ENCODE measurements around the gene KIR3DL2.
"Not testable (repeated sequence)": the region's sequence is repeated elsewhere in the genome, so short reads cannot be mapped to it uniquely, and the experiment has no call there.

The KIR3DL2 gene
- 0.97 to 14.2 (median 7.4) reads per million in 4 experiments for total RNA-seq

DNA sequence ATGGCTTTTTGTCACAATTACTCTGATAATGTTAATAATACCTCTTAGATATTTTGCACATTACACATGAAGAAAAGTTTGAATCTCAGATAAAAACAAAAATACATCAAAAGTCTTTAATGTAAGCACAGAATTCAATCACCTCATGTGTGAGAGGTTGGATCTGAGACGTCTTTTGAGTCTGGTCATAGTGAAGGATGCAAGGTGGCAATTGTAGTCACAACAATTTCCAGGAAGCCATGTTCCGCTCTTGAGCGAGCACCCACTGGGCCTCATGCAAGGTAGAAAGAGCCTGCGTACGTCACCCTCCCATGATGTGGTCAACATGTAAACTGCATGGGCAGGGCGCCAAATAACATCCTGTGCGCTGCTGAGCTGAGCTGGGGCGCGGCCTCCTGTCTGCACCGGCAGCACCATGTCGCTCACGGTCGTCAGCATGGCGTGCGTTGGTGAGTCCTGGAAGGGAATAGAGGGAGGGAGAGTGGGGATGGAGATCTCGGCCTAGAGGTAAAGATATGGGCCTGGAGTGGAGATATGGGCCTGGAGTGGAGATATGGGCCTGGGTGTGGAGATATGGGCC lies at the start of gene KIR3DL2:
Gene KIR3DL2 (plus strand): TSS at position 383 of the 580 bp plus-strand sequence. CDS start 33 bp downstream, at position 416.
- DNase-seq: not testable (repeated sequence)

DNA sequence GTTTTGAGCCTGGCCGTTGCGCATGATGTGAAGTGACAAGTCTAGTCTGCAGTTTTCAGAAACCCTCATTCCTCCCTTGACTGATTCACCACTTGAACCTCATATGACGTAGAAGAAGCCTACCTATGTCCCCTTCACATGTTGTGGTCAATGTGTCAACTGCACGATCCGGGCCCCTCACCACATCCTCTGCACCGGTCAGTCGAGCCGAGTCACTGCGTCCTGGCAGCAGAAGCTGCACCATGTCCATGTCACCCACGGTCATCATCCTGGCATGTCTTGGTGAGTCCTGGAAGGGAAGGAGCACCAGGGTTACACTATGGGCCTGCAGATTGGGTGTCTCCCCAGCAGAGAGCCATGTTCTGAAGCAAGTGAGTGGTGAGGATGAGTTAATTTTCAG lies 46.8 kb upstream of the KIR3DL2 start, which contains the start of gene KIR2DL4:
Gene KIR2DL4 (plus strand): TSS at position 201 of the 400 bp plus-strand sequence. CDS start 42 bp downstream, at position 243.
- no peak for DNase-seq

DNA sequence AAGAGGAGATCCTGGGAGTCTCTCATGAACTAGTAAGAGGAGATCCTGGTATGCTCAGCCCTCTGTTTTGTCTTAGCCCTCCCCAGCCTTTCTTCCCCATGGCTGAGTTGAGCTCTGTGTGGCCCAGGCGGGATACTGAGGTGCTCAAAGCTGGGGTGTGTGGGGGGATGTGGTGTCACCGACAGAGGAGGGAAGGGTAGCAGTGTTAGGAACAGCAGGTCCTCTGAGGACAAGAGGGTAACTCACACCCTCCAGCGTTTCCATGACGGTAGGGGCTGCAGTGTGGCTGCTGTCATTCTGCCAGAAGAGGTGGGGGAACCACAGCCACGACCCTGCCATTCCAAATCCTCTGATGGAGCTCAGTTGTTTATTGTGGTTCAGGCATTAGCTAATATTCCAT lies 46.1 kb upstream of the KIR3DL2 start:
- DNase-seq: no peak

DNA sequence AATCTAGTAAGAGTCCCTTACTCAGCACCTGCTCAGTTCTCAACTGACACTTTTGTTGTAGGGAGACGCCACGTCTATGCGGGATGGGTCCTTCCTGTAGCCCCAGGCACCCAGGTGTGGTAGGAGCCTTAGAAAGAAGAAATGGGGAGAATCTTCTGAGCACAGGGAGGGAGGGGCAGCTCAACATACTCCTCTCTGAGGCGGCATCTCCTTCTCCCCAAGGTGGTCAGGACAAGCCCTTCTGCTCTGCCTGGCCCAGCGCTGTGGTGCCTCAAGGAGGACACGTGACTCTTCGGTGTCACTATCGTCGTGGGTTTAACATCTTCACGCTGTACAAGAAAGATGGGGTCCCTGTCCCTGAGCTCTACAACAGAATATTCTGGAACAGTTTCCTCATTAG lies 45.7 kb upstream of the KIR3DL2 start:
- DNase-seq: no peak

DNA sequence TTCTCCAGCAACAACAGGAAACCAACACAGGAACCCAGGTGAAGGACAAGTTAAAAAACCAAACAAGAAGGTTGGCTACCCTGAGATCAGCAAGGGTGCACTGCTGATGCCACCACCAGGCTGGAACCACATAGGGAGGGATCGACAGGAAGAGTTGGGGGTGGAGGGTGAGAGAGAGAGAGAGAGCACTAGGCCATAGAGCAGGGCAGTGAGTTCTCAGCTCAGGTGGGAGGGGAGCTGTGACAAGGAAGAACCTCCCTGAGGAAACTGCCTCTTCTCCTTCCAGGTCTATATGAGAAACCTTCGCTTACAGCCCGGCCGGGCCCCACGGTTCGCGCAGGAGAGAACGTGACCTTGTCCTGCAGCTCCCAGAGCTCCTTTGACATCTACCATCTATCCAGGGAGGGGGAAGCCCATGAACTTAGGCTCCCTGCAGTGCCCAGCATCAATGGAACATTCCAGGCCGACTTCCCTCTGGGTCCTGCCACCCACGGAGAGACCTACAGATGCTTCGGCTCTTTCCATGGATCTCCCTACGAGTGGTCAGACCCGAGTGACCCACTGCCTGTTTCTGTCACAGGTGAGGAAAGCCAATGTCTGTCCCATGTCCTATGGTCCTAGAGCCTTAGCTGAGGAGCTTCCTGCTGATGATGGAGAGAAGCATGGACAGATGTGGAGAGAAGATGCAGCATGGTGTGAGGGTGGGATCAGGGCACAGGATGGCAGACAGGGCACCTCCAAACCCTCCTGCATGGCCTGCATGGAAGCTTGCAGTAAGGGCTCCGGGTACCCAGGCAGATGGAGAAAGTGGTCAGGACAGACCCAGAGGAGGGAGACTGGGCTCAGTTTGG lies 44.4 kb upstream of the KIR3DL2 start:
- DNase-seq: no peak

DNA sequence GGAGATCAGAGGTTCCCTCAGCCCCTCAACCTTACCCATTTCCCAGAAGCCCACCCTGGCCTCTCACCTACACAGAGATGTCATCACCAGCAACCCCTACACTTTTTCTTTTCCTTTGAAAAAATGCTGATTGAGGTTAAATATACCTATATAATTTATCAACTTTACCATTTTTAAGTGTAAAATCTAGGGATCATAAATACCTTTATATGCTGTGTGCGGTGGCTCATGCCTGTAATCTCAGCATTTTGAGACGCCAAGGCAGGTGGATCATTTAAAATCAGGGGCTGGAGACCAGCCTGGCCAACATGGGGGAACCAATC lies 43.8 kb upstream of the KIR3DL2 start:
- no peak for DNase-seq

DNA sequence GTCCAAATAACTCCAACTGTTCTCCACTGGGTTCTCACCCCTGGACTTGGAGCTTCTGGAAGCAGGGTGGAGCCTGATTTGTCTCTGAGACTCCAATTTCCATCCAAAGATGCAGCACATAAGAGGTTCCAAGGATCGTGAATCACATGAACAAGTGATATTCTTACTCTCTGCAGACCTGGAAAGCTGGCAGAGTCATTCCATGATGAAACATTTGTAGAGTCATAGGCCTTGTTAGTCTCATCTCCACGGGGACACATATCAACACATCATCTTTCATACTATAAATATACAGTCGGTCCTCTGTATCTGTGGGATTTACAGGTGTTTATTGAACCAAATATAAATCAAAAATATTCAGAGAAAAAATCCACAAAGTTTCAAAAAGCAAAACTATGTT lies 35.7 kb upstream of the KIR3DL2 start:
- not testable (repeated sequence) for DNase-seq

DNA sequence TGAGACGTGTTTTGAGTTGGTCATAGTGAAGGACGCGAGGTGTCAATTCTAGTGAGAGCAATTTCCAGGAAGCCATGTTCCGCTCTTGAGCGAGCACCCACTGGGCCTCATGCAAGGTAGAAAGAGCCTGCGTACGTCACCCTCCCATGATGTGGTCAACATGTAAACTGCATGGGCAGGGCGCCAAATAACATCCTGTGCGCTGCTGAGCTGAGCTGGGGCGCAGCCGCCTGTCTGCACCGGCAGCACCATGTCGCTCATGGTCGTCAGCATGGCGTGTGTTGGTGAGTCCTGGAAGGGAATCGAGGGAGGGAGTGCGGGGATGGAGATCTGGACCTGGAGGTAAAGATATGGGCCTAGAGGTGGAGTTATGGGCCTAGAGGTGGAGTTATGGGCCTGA lies 34.0 kb upstream of the KIR3DL2 start, which contains the start of gene KIR3DL1:
Gene KIR3DL1 (plus strand): TSS at position 218 of the 400 bp plus-strand sequence.
- not testable (repeated sequence) for DNase-seq

DNA sequence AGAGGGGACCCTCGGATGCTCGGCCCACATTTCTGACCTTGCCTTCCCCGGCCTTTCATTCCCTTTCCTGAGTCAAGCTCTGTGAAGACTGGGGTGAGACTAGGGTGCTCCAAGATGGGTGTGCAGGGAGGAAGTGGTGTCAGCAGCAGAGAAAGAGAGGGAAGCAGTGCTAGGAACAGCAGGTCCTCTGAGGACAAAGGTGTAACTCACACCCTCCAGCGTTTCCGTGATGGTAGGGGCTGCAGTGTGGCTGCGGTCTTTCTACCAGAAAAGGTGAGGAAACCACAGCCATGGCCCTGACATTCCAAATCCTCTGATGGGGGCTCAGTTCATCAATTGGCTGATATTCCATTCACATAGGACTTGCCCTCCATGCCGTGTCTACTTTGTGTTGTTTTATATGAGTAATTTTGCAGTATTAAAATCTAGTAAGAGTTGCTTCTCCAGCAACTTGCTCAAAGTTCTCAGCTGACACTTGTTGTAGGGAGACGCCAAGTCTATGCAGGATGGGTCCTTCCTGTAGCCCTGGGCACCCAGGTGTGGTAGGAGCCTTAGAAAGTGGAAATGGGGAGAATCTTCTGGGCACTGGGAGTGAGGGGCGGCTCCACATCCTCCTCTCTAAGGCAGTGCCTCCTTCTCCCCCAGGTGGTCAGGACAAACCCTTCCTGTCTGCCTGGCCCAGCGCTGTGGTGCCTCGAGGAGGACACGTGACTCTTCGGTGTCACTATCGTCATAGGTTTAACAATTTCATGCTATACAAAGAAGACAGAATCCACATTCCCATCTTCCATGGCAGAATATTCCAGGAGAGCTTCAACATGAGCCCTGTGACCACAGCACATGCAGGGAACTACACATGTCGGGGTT lies 32.3 kb upstream of the KIR3DL2 start:
- DNase-seq: no peak

DNA sequence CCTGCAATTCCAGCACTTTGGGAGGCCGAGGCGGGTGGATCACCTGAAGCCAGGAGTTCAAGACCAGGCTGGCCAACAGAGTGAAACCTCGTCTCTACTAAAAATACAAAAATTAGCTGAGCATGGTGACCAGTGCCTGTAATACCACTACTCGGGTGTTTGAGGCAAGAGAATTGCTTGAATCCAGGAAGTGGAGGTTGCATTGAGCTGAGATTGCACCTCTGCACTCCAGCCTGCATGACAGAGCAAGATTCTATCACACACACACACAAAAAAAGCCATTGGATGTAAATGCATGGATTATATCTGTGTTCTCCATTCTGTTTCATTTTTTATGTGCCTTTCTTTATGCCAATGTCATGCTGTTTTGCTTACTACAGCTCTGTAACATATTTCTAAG lies 25.8 kb upstream of the KIR3DL2 start:
- DNase-seq: not testable (repeated sequence)

DNA sequence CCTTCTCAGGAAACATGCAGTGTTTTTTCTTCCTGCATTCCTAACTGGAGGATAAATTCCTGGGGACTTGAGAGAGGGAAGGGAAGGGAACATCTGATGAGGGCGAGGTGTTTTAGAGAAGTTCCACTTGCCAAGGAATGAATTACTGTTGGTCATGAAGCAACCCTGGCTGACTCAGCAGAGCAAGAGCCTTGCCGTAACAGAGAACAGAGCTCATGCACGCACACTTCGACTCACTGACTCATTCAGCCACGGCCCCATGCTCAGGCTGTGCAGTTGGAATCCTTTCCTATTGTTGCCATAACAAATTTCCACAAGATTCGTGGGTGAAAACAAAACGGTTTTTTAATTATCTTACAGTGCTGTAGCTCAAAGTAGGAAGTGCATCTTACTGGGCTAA lies 24.9 kb upstream of the KIR3DL2 start:
- DNase-seq: not testable (repeated sequence)

DNA sequence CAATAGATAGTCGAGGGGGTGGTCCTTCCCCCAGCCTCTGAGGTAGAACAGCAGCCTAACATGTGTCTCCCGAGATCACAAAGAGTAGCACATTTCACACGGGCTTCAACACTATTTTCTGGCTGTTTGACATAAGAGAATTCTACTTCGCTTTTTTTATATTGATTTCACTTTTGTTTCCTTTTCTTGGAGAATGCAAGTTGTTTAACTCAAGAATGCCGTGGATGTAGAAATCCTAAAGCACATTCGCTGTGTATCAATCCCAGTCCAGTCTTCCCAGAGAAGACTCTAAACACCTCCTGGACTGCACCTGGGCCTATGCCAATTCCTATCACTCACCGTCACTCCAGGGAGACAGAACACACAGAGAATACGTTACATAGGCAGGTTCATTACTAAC lies 22.2 kb upstream of the KIR3DL2 start:
- DNase-seq: not testable (repeated sequence)

DNA sequence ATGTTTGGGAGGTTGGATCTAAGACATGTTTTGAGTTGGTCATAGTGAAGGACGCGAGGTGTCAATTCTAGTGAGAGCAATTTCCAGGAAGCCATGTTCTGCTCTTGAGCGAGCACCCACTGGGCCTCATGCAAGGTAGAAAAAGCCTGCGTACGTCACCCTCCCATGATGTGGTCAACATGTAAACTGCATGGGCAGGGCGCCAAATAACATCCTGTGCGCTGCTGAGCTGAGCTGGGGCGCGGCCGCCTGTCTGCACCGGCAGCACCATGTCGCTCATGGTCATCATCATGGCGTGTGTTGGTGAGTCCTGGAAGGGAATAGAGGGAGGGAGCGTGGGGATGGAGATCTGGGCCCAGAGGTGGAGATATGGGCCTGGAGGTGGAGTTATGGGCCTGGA lies 17.7 kb upstream of the KIR3DL2 start, which contains the start of gene KIR2DS4:
Gene KIR2DS4 (plus strand): TSS at position 181 of the 400 bp plus-strand sequence.
- not testable (repeated sequence) for DNase-seq

DNA sequence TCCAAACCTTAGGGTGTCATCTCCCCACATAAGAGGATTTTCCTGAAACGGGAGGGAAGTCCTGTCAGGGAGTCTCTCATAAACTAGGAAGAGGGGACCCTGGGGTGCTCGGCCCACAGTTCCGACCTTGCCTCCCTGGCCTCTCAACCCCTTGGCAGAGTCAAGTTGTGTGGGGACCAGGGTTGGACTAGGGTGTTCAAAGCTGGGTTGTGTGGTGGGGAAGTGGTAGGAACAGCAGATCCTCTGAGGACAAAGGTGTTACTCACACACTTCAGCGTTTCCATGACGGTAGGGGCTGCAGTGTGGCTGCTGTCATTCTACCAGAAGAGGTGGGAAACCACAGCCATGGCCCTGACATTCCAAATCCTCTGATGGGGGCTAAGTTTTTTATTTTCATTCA lies 15.1 kb upstream of the KIR3DL2 start:
- DNase-seq: not testable (repeated sequence)

DNA sequence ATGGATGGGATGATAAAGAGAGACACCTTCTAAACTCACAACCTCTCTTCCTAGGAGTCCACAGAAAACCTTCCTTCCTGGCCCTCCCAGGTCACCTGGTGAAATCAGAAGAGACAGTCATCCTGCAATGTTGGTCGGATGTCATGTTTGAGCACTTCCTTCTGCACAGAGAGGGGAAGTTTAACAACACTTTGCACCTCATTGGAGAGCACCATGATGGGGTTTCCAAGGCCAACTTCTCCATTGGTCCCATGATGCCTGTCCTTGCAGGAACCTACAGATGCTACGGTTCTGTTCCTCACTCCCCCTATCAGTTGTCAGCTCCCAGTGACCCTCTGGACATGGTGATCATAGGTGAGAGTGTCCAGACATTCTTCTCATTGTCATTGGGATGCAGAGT lies 12.7 kb upstream of the KIR3DL2 start:
- not testable (repeated sequence) for DNase-seq

DNA sequence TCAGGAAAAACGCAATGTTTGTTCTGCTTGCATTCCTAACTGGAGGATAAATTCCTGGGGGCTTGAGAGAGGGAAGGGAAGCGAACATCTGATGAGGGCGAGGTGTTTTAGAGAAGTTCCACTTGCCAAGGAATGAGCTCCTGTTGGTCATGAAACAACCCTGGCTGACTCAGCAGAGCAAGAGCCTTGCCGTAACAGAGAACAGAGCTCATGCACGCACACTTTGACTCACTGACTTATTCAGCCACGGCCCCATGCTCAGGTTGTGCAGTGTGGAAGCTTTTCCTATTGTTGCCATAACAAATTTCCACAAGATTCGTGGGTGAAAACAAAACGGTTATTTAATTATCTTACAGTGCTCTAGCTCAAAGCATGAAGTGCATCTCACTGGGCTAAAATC lies 7.1 kb upstream of the KIR3DL2 start:
- not testable (repeated sequence) for DNase-seq

DNA sequence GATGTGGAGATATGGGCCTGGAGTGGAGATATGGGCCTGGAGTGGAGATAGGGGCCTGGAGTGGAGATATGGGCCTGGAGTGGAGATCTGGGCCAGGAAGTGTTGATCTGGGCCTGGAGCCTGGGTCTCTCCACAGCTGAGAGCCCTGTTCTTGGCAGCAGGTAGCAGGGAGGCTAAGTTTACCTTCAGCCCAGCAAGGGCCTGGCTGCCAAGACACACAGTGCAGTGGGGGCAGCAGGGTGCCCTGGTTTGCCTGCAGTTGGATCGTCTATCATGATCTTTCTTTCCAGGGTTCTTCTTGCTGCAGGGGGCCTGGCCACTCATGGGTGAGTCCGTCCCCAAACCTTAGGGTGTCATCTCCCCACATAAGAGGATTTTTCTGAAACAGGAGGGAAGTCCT lies 687 bp downstream of the KIR3DL2 start:
- DNase-seq: no peak

DNA sequence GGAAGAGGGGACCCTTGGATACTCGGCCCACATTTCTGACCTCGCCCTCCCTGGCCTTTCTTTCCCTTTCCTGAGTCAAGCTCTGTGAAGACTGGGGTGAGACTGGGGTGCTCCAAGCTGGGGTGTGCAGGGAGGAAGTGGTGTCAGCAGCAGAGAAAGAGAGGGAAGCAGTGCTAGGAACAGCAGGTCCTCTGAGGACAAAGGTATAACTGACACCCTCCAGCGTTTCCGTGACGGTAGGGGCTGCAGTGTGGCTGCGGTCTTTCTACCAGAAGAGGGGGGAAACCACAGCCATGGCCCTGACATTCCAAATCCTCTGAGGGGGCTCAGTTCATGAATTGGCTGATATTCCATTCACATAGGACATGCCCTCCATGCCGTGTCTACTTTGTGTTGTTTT lies 1.1 kb downstream of the KIR3DL2 start:
- no peak for DNase-seq

DNA sequence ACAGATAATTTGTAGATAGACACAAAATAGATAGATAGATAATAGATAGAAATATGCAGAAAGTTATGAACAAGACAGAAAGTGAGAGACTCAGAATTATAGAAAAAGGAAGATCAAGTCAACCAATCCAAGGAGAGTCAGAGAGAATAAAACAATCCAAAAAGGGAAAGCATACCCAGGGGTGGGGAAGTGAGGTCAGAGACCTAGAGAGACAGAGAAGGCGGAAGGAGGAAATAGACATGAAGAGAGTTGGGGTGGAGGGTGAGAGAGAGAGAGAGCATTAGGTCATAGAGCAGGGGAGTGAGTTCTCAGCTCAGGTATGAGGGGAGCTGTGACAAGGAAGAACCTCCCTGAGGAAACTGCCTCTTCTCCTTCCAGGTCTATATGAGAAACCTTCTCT lies 5.0 kb downstream of the KIR3DL2 start:
- DNase-seq: not testable (repeated sequence)

DNA sequence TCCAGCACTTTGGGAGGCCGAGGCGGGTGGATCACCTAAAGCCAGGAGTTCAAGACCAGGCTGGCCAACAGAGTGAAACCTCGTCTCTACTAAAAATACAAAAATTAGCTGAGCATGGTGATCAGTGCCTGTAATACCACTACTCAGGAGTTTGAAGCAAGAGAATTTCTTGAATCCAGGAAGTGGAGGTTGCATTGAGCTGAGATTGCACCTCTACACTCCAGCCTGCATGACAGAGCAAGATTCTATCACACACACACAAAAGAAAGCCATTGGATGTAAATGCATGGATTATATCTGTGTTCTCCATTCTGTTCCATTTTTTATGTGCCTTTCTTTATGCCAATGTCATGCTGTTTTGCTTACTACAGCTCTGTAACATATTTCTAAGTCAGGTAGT lies 8.2 kb downstream of the KIR3DL2 start:
- DNase-seq: not testable (repeated sequence)

DNA sequence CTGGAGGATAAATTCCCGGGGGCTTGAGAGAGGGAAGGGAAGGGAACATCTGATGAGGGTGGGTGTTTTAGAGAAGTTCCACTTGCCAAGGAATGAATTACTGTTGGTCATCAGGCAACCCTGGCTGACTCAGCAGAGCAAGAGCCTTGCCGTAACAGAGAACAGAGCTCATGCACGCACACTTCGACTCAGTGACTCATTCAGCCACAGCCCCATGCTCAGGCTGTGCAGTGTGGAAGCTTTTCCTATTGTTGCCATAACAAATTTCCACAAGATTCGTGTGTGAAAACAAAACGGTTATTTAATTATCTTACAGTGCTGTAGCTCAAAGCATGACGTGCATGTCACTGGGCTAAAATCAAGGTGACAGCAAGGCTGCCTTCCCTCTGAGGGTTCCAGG lies 9.2 kb downstream of the KIR3DL2 start:
- DNase-seq: not testable (repeated sequence)

DNA sequence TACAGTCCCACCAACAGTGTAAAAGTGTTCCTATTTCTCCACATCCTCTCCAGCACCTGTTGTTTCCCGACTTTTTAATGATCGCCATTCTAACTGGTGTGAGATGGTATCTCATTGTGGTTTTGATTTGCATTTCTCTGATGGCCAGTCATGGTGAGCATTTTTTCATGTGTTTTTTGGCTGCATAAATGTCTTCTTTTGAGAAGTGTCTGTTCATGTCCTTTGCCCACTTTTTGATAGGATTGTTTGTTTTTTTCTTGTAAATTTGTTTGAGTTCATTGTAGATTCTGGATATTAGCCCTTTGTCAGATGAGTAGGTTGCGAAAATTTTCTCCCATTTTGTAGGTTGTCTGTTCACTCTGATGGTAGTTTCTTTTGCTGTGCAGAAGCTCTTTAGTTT lies 13.2 kb downstream of the KIR3DL2 start:
- not testable (repeated sequence) for DNase-seq

DNA sequence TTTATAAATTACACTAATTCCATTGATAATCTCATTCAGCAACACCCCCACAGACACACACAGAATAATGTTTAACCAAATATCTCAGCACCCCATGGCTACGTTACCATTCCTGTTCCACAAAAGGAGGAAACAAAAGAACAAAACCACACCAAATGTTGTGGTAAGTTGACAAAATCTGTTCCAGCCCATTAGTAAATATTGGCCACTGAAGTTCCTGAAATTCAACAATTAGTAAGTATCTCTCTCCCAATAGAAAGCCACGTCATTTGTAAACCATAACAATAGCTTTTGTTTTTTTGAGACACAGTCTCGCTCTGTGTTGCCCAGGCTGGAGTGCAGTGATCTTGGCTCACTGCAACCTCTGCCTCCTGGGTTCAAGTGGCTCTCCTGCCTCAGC lies 21.5 kb downstream of the KIR3DL2 start:
- DNase-seq: no peak
